ENCODE results near the gene GTF2F2. TPM values are rescaled to one million over a fixed set of nuclear protein-coding genes. Genes with fewer than 3 reads are reported as not detected.

GTF2F2 gene
- total and polyA plus RNA-seq, 9 of the 15 experiments (the other 6 are each of a cell fraction or from before 2014, with no cell fraction given): 19.7 to 44.8 (median 32.4) TPM

GRCh38 chr13:45180713-45181601, 60.6 kb downstream of the GTF2F2 start:
- intact Hi-C loops (cut with micrococcal nuclease): no loop called here

More at GRCh38 chr13:45180713-45181601, 60.6 kb downstream of the GTF2F2 start:
- FAIRE-seq (no peak), DNase-seq (ENCODE audit: extremely low read depth in 1 of 4, low spot score in 3 of 4) (no peak), ATAC-seq (no peak)
- Histone ChIP-seq H3K4me2 (ENCODE audit: insufficient read depth, low read length) (no peak overlapping the region), H3K4me1 (replicated peaks in 1 of 2; ENCODE audit: control insufficient read depth in 2 of 2, insufficient read depth in 2 of 2, low read length in 2 of 2) (no peaks in the 10 kb centered on the region; a peak in 2 of 5 replicates), H3K79me2 (ENCODE audit: control insufficient read depth, insufficient read depth, low read length) (peaks cover 33% of the 10 kb centered on the region), H3K4me3 (no peak overlapping the region), H3K9me1 (ENCODE audit: control insufficient read depth, insufficient read depth, low read length) (no peaks in the 10 kb centered on the region), H3K27me3 (ENCODE audit: control insufficient read depth in 2 of 2, insufficient read depth in 2 of 2, low read length in 2 of 2) (no peaks in the 10 kb centered on the region), H4K20me1 (replicated peaks; ENCODE audit: control insufficient read depth, insufficient read depth, low read length) (no peaks in the 10 kb centered on the region), H2AFZ (ENCODE audit: low read depth, low read length) (no peak overlapping the region), H3K9ac (ENCODE audit: insufficient read depth in 1 of 2, low read depth in 2 of 2, low read length in 2 of 2) (no peak overlapping the region), H3K27ac (ENCODE audit: extremely low read depth, low read depth, low read length) (no peak overlapping the region), H3K9me3 (replicated peaks; ENCODE audit: control insufficient read depth, insufficient read depth, low read depth, low read length) (no peaks in the 10 kb centered on the region), H3K36me3 (ENCODE audit: control insufficient read depth, insufficient read depth, low read length) (peaks cover 10% of the 10 kb centered on the region; the same call in 2 of the 3 replicates)
- no TSS peak for BruUV-seq (replicated peaks)
- in situ Hi-C loops (cut with MboI): no loop called here
- ChIA-PET POLR2A (no interaction called here), CTCF (ENCODE audit: low intra/inter-chr PET ratio) (no interaction called here)
- WGBS (ENCODE audit: insufficient coverage, low coverage, missing lambda C conversion rate): 88% methylated on average over 6 of the region's 7 CpGs
- TF ChIP-seq E2F5 (CRISPR knock-in tag; IDR thresholded peaks at IDR 0.05) (no peak), DIDO1 (tag; IDR thresholded peaks at IDR 0.05; ENCODE audit: low read depth) (no peak), ZNF76 (CRISPR knock-in tag; IDR thresholded peaks at IDR 0.05; ENCODE audit: borderline replicate concordance) (no peak), ZC3H4 (CRISPR knock-in tag; IDR thresholded peaks at IDR 0.05; ENCODE audit: borderline replicate concordance) (no peak)
